Measurements from ENCODE around the gene CFAP92. TPM values are rescaled to one million over a fixed set of nuclear protein-coding genes. Genes with fewer than 3 reads are reported as not detected.

CFAP92 gene
- total and polyA plus RNA-seq, 4 donors, result 1.2 to 4.9 (median 2.7) TPM

DNA sequence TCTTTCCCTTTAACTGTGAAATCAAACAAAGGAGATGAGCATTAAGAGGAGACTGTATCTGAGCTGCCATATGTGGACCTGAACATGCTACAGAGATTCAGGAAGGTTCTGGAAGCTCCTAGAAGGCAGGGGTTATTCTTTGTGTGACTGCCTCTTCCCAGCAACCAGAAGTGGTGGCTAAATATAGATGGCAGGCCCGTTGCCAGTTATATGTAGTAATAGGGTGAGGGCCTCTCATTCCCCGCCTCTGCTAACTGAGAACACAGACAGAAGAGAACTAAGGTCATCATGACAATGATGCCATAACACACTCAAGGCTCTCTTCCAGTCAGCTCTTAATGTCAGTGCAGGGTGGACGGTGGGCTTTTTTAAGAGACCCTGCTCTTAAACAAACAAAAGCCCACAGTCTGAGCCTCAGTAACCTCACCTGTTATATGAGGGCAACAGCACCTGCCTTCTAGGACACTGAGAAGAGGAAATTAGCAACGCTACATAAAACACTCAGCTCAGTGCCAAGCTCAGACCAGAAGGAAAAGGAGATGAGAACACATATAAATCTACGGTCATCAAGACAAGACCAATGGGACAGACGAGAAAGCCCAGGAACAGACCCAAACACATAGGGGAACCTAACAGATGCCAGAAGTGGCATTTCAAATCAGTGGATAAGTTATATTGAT lies 22.3 kb downstream of the CFAP92 start:
- TF ChIP-seq, protein P1, sequence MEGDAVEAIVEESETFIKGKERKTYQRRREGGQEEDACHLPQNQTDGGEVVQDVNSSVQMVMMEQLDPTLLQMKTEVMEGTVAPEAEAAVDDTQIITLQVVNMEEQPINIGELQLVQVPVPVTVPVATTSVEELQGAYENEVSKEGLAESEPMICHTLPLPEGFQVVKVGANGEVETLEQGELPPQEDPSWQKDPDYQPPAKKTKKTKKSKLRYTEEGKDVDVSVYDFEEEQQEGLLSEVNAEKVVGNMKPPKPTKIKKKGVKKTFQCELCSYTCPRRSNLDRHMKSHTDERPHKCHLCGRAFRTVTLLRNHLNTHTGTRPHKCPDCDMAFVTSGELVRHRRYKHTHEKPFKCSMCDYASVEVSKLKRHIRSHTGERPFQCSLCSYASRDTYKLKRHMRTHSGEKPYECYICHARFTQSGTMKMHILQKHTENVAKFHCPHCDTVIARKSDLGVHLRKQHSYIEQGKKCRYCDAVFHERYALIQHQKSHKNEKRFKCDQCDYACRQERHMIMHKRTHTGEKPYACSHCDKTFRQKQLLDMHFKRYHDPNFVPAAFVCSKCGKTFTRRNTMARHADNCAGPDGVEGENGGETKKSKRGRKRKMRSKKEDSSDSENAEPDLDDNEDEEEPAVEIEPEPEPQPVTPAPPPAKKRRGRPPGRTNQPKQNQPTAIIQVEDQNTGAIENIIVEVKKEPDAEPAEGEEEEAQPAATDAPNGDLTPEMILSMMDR (IDR thresholded peaks at IDR 0.05; ENCODE audit: control extremely low read depth, extremely low read depth), result no peak
- peak; percentile 77 to 89 (median 84) for DNase-seq

DNA sequence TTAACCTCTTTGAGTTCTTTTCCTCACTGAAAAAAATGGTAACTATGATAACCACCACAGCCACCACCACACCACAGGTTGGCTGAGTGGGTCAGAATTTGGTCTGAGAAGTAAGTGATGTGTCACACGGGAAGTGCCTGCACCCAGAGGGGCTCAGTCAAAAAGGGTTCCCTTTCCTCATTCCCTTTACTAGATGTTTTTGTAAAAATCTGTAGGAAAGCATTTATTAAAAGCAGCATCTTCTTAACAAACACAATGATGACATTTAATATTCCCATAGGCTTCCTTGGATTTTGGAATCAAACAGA lies 23.2 kb downstream of the CFAP92 start:
- WGBS, 2 donors, result 22 to 42% methylated on average over 1 of the region's 1 CpG

More for the DNA sequence above, 22.3 kb downstream of the CFAP92 start:
- Histone ChIP-seq H3K36me3 (ENCODE audit: control insufficient read depth in 4 of 4, insufficient read depth in 4 of 4, low read length in 4 of 4) (no peaks in the 10 kb centered on the region), H3K27ac (ENCODE audit: low read depth in 1 of 2, low read length in 1 of 2) (peak overlapping the region in 1 of 2 donors; percentile 65), H3K4me1 (ENCODE audit: control insufficient read depth in 5 of 5, insufficient read depth in 5 of 5, low read length in 5 of 5) (peaks cover 0 to 20% (median 2%) of the 10 kb centered on the region in 5 donors), H3K9me3 (ENCODE audit: control insufficient read depth in 4 of 4, insufficient read depth in 3 of 4, low read length in 3 of 4) (no peaks in the 10 kb centered on the region), H3K9ac (ENCODE audit: insufficient read depth in 1 of 2, low read length in 2 of 2) (no peak overlapping the region), H3K27me3 (ENCODE audit: control insufficient read depth in 3 of 3, insufficient read depth in 3 of 3, low read length in 2 of 3) (no peaks in the 10 kb centered on the region), H3K4me3 (no peak overlapping the region)
- WGBS, 2 donors, result 41 to 60% methylated on average over 6 of the region's 6 CpGs
- ATAC-seq (ENCODE audit: insufficient read depth, low FRiP score), result no peak

DNA sequence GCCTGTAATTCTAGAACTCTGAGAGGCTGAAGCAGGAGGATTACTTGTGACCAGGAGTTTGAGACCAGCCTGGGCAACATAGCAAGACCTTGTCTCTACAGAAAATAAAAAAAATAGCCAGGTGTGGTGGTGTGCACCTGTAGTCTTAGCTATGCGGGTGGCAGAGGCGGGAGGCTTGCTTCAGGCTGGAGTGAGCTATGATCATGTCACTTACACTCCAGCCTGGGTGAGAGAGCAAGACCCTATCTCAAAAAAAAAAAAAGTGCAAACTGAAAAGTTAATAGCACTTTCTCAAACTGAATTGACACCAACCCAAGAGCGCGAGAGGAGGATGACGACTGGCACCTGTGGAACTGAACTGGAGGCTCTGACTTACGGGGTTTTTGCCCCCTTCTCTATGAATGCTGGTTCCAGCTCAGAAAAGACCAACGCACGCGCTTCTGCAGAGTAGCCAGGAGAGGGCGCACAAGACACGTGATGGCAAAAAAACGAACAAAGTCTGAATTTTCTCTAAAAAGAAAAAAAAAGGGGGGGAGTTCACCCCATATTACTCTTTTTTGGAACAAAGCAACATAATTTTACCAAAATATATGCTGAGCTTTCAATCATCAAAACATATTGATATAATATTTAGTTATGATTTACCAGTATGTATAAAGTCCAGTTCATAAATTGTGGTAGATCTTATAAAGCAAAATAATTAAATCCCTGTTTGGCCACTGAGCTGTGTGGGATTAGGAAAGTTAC lies 23.7 kb downstream of the CFAP92 start:
- WGBS, 2 donors, result 12 to 16% methylated on average over 12 of the region's 12 CpGs
- no peaks in the 10 kb centered on the region for H3K9me3 ChIP-seq (ENCODE audit: control insufficient read depth in 4 of 4, insufficient read depth in 3 of 4, low read length in 3 of 4)
- DNase-seq (peak; percentile 74 to 78 (median 75)), ATAC-seq (ENCODE audit: insufficient read depth, low FRiP score) (peak; percentile 45)
- H3K27me3 ChIP-seq (ENCODE audit: control insufficient read depth in 3 of 3, insufficient read depth in 3 of 3, low read length in 2 of 3), result no peaks in the 10 kb centered on the region
- no peak overlapping the region for H3K4me3 ChIP-seq
- H3K4me1 ChIP-seq (ENCODE audit: control insufficient read depth in 5 of 5, insufficient read depth in 5 of 5, low read length in 5 of 5), result peaks cover 0 to 20% (median 2%) of the 10 kb centered on the region in 5 donors
- H3K36me3 ChIP-seq (ENCODE audit: control insufficient read depth in 4 of 4, insufficient read depth in 4 of 4, low read length in 4 of 4), result no peaks in the 10 kb centered on the region
- TF ChIP-seq, protein P1 (IDR thresholded peaks at IDR 0.05; ENCODE audit: control extremely low read depth, extremely low read depth), result peak; percentile 87
- H3K9ac ChIP-seq (ENCODE audit: insufficient read depth in 1 of 2, low read length in 2 of 2), result no peak overlapping the region
- H3K27ac ChIP-seq (ENCODE audit: low read depth in 1 of 2, low read length in 1 of 2), result no peak overlapping the region

More for the DNA sequence above, 23.2 kb downstream of the CFAP92 start:
- Histone ChIP-seq H3K36me3 (ENCODE audit: control insufficient read depth in 4 of 4, insufficient read depth in 4 of 4, low read length in 4 of 4) (no peaks in the 10 kb centered on the region), H3K4me3 (no peak overlapping the region), H3K27ac (ENCODE audit: low read depth in 1 of 2, low read length in 1 of 2) (no peak overlapping the region), H3K27me3 (ENCODE audit: control insufficient read depth in 3 of 3, insufficient read depth in 3 of 3, low read length in 2 of 3) (no peaks in the 10 kb centered on the region), H3K4me1 (ENCODE audit: control insufficient read depth in 5 of 5, insufficient read depth in 5 of 5, low read length in 5 of 5) (peaks cover 0 to 20% (median 2%) of the 10 kb centered on the region in 5 donors), H3K9me3 (ENCODE audit: control insufficient read depth in 4 of 4, insufficient read depth in 3 of 4, low read length in 3 of 4) (no peaks in the 10 kb centered on the region), H3K9ac (ENCODE audit: insufficient read depth in 1 of 2, low read length in 2 of 2) (no peak overlapping the region)
- DNase-seq (no peak), ATAC-seq (ENCODE audit: insufficient read depth, low FRiP score) (no peak)
- TF ChIP-seq, protein P1 (IDR thresholded peaks at IDR 0.05; ENCODE audit: control extremely low read depth, extremely low read depth), result no peak

Measured in lung (tissue), 12 donors.